ENCODE measurements around the gene ROR1.

GRCh38 chr1:63773815-63774616 lies at the start of gene ROR1:
- peak; percentile 35 to 58 (median 51) for TF ChIP-seq CTCF (IDR thresholded peaks at IDR 0.05)
- no peak for TF ChIP-seq POLR2A (IDR thresholded peaks at IDR 0.05)

All from right lobe of liver (tissue), 4 donors.